Breast epithelium (tissue), 3 donors: ENCODE measurements around the gene ADAMTS18.

ENCODE experiments used
- POLR2AphosphoS5 ChIP-seq, 3 donors: sonication (generic); formaldehyde crosslinking; IDR thresholded peaks; one replicate each; pipeline ENCODE4 v1.6.1; 2017; ENCODE audit warnings: antibody characterized with exemption in 3 of 3
- TF ChIP-seq, protein P1 (sequence below), 3 donors: fragments of 450-650 bp; IDR thresholded peaks; one replicate each; pipeline ENCODE4 v1.5.1; 2016 to 2017; ENCODE audit warnings: antibody characterized with exemption in 3 of 3, mild to moderate bottlenecking in 3 of 3, moderate library complexity in 3 of 3

- TF ChIP-seq, protein P1, sequence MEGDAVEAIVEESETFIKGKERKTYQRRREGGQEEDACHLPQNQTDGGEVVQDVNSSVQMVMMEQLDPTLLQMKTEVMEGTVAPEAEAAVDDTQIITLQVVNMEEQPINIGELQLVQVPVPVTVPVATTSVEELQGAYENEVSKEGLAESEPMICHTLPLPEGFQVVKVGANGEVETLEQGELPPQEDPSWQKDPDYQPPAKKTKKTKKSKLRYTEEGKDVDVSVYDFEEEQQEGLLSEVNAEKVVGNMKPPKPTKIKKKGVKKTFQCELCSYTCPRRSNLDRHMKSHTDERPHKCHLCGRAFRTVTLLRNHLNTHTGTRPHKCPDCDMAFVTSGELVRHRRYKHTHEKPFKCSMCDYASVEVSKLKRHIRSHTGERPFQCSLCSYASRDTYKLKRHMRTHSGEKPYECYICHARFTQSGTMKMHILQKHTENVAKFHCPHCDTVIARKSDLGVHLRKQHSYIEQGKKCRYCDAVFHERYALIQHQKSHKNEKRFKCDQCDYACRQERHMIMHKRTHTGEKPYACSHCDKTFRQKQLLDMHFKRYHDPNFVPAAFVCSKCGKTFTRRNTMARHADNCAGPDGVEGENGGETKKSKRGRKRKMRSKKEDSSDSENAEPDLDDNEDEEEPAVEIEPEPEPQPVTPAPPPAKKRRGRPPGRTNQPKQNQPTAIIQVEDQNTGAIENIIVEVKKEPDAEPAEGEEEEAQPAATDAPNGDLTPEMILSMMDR (IDR thresholded peaks at IDR 0.05), result no peak
- TF ChIP-seq POLR2AphosphoS5 (IDR thresholded peaks at IDR 0.05), result no peak
These were observed 110.1 kb downstream of the ADAMTS18 start for GRCh38 chr16:77324729-77325128.
